Retinal pigment epithelial cell (primary cell): Measurements from ENCODE around the gene BLMH.

Experiments
- DNase-seq: peaks from one replicate; pipeline ENCODE4 v3.0.0-alpha.2; 2010; ENCODE audit warnings: low read depth
- H3K4me3 ChIP-seq: 2 replicates; pipeline ENCODE4 v1.5.1; 2011; ENCODE audit warnings: mild to moderate bottlenecking, low read length, control low read depth, moderate library complexity
- CTCF ChIP-seq: conservative IDR thresholded peaks from 2 replicates; pipeline ENCODE4 v1.5.1; 2011; ENCODE audit warnings: low read depth, low read length, control low read depth, inconsistent platforms

The BLMH gene

GRCh38 chr17:30256756-30257506 is 34.8 kb downstream of the BLMH start:
- no peak for DNase-seq
- H3K4me3 ChIP-seq = no peak overlapping the region
- no peak for TF ChIP-seq CTCF

- no peak for DNase-seq
- no peak for TF ChIP-seq CTCF
- no peak overlapping the region for H3K4me3 ChIP-seq
Observed at GRCh38 chr17:30254150-30254549, 37.6 kb downstream of the BLMH start.

- TF ChIP-seq CTCF = no peak
- DNase-seq = no peak
- H3K4me3 ChIP-seq = no peak overlapping the region
Observed at GRCh38 chr17:30253312-30253711, 38.4 kb downstream of the BLMH start.

GRCh38 chr17:30251931-30252330 is 39.8 kb downstream of the BLMH start:
- no peak overlapping the region for H3K4me3 ChIP-seq
- no peak for TF ChIP-seq CTCF
- DNase-seq = no peak

GRCh38 chr17:30249460-30249859 is 42.3 kb downstream of the BLMH start:
- H3K4me3 ChIP-seq = no peak overlapping the region
- no peak for DNase-seq
- TF ChIP-seq CTCF = no peak

- no peak overlapping the region for H3K4me3 ChIP-seq
- DNase-seq = no peak
- no peak for TF ChIP-seq CTCF
Observed at GRCh38 chr17:30248786-30249185, 43.0 kb downstream of the BLMH start.

GRCh38 chr17:30246460-30246859 is 45.3 kb downstream of the BLMH start:
- no peak for DNase-seq
- TF ChIP-seq CTCF = no peak

More at GRCh38 chr17:30246460-30246859, 45.3 kb downstream of the BLMH start:
- H3K4me3 ChIP-seq = no peak overlapping the region
